ENCODE results near the gene CHCHD10. TPM values are rescaled to one million over a fixed set of nuclear protein-coding genes. Genes with fewer than 3 reads are reported as not detected.
A peak's percentile ranks its signal among the peaks of the same experiment; 100 is the strongest.

Gene CHCHD10
- total RNA-seq, 2 donors from 2014 or later, result 413 to 538 TPM

GRCh38 chr22:23777776-23778576 lies 10.2 kb upstream of the CHCHD10 start:
- DNase-seq (peak in 1 of 2 donors; percentile 54), ATAC-seq (no peak)
- intact Hi-C loops (cut with DNase I, micrococcal nuclease), result no loop called here

- no peak for DNase-seq
- no peak for ATAC-seq
- intact Hi-C loops (cut with DNase I, micrococcal nuclease), result no loop called here
These were observed 8.1 kb upstream of the CHCHD10 start for GRCh38 chr22:23775779-23776375.

GRCh38 chr22:23774922-23775436 lies 7.2 kb upstream of the CHCHD10 start:
- intact Hi-C loops (cut with DNase I, micrococcal nuclease), result no loop called here
- ATAC-seq (no peak), DNase-seq (no peak)

GRCh38 chr22:23774114-23774921 lies 6.5 kb upstream of the CHCHD10 start:
- DNase-seq, result no peak
- intact Hi-C loops (cut with DNase I, micrococcal nuclease), result no loop called here
- ATAC-seq, result no peak

GRCh38 chr22:23773483-23774113 lies 5.8 kb upstream of the CHCHD10 start:
- intact Hi-C loops (cut with DNase I, micrococcal nuclease), result no loop called here
- ATAC-seq, result no peak
- no peak for DNase-seq

GRCh38 chr22:23772649-23773473 lies 5.1 kb upstream of the CHCHD10 start, which contains the start of gene MMP11:
Gene MMP11 (plus strand): TSS chr22:23772849. CDS start chr22:23772871, 22 bp downstream.
- peak; percentile 54 for ATAC-seq
- peak; percentile 66 to 82 for DNase-seq
- intact Hi-C loops (cut with DNase I, micrococcal nuclease), result no loop called here

GRCh38 chr22:23772315-23772648 lies 4.5 kb upstream of the CHCHD10 start:
- intact Hi-C loops (cut with DNase I, micrococcal nuclease), result no loop called here
- ATAC-seq (no peak), DNase-seq (no peak)

- ATAC-seq (no peak), DNase-seq (no peak)
- intact Hi-C loops (cut with DNase I, micrococcal nuclease), result loop anchor here (5.0 to 10.0 kb wide), 2 partner anchors 75 to 83 kb away; no protein-coding TSS in a partner anchor
These were observed 1.7 kb upstream of the CHCHD10 start for GRCh38 chr22:23769321-23769965.

GRCh38 chr22:23767303-23767672 lies 484 bp downstream of the CHCHD10 start:
- ATAC-seq, result peak; percentile 6
- intact Hi-C loops (cut with DNase I, micrococcal nuclease), result loop anchor here (5.0 to 10.0 kb wide), 2 partner anchors 78 to 85 kb away; no protein-coding TSS in a partner anchor

GRCh38 chr22:23764899-23765881 lies 2.6 kb downstream of the CHCHD10 start:
- DNase-seq (no peak), ATAC-seq (no peak)
- intact Hi-C loops (cut with DNase I, micrococcal nuclease), result loop anchor here (5.0 to 10.0 kb wide), 2 partner anchors 80 to 87 kb away; no protein-coding TSS in a partner anchor

More at GRCh38 chr22:23767303-23767672, 484 bp downstream of the CHCHD10 start:
- no peak for DNase-seq

- DNase-seq (no peak), ATAC-seq (no peak)
- intact Hi-C loops (cut with DNase I, micrococcal nuclease), result loop anchor here in 1 of 2 donors (10.0 kb wide), 1 partner anchor 81 kb away; no protein-coding TSS in a partner anchor
These were observed 3.8 kb downstream of the CHCHD10 start for GRCh38 chr22:23763954-23764353.

- ATAC-seq (no peak), DNase-seq (peak in 1 of 2 donors; percentile 58)
- intact Hi-C loops (cut with DNase I, micrococcal nuclease), result loop anchor here in 1 of 2 donors (10.0 kb wide), 1 partner anchor 81 kb away; no protein-coding TSS in a partner anchor
These were observed 4.2 kb downstream of the CHCHD10 start for GRCh38 chr22:23763579-23763945.

GRCh38 chr22:23762842-23763578 lies 4.8 kb downstream of the CHCHD10 start, which contains the start of gene C22orf15:
Gene C22orf15 (plus strand): TSS chr22:23762990. CDS start chr22:23763307, 317 bp downstream.
- DNase-seq (no peak), ATAC-seq (no peak)
- intact Hi-C loops (cut with DNase I, micrococcal nuclease), result loop anchor here in 1 of 2 donors (10.0 kb wide), 1 partner anchor 82 kb away; no protein-coding TSS in a partner anchor

- DNase-seq, result no peak
- ATAC-seq, result no peak
- intact Hi-C loops (cut with DNase I, micrococcal nuclease), result loop anchor here in 1 of 2 donors (10.0 kb wide), 1 partner anchor 85 kb away; no protein-coding TSS in a partner anchor
These were observed 7.7 kb downstream of the CHCHD10 start for GRCh38 chr22:23760056-23760455.

- intact Hi-C loops (cut with DNase I, micrococcal nuclease), result no loop called here
- ATAC-seq (no peak), DNase-seq (no peak)
These were observed 8.2 kb downstream of the CHCHD10 start for GRCh38 chr22:23759566-23759965.
